ENCODE results near the gene POLDIP3. TPM values are rescaled to one million over a fixed set of nuclear protein-coding genes. Genes with fewer than 3 reads are reported as not detected.

POLDIP3 gene
- total RNA-seq, 1 experiment from 2014 or later = 67.6 TPM

- no peak overlapping the region for H3K27ac ChIP-seq (ENCODE audit: low read depth, low read length)
- ChIA-PET RAD21 (ENCODE audit: low non-redundant PET in 1 of 2, low total read pairs in 2 of 2, uncharacterized antibody in 2 of 2, unreplicated experiment in 2 of 2) (no interaction called here), CTCF (no interaction called here), POLR2A (interaction anchor here (1.8 kb wide), 1 partner anchor 10 kb away, joined by 3 read pairs; the partner anchor contains the start of gene CYB5R3)
- no peak overlapping the region for H3K4me2 ChIP-seq (ENCODE audit: low read length)
- H3K4me1 ChIP-seq (ENCODE audit: control insufficient read depth in 1 of 2, insufficient read depth in 2 of 2, low read length in 2 of 2) = peaks cover 14 to 48% of the 10 kb centered on the region in 2 experiments
- intact Hi-C loops (cut with micrococcal nuclease) = loop anchor here (10.0 kb wide), 1 partner anchor 225 kb away; no protein-coding TSS in a partner anchor
- H3K36me3 ChIP-seq (ENCODE audit: control insufficient read depth in 1 of 2, insufficient read depth in 2 of 2, low read length in 2 of 2) = no peaks in the 10 kb centered on the region
- no peak for DNase-seq (ENCODE audit: low read depth, low spot score)
- H3K9me3 ChIP-seq (ENCODE audit: control insufficient read depth in 1 of 2, insufficient read depth in 1 of 2, low read depth in 1 of 2, low read length in 2 of 2) = no peaks in the 10 kb centered on the region
- H3K9me2 ChIP-seq (ENCODE audit: insufficient read depth) = no peaks in the 10 kb centered on the region
- BruUV-seq (replicated peaks) = no TSS peak
- ATAC-seq = no peak
- TF ChIP-seq CEBPB (IDR thresholded peaks at IDR 0.05; ENCODE audit: low read depth) = no peak
- TF ChIP-seq POLR2A (IDR thresholded peaks at IDR 0.05; ENCODE audit: borderline replicate concordance, extremely low read depth, insufficient read depth, insufficient read length) = no peak
- TF ChIP-seq EGR1 (IDR thresholded peaks at IDR 0.05; ENCODE audit: low read depth) = no peak
- TF ChIP-seq POLR2AphosphoS5 (IDR thresholded peaks at IDR 0.05; ENCODE audit: low read depth, low read length) = no peak
- H3K27me3 ChIP-seq (ENCODE audit: insufficient read depth, low read length) = no peaks in the 10 kb centered on the region
- H2AFZ ChIP-seq (ENCODE audit: low read depth, low read length, poor library complexity, severe bottlenecking) = no peak overlapping the region
- H3K9ac ChIP-seq (ENCODE audit: low read length) = no peak overlapping the region
- no peaks in the 10 kb centered on the region for H4K20me1 ChIP-seq (ENCODE audit: insufficient read depth)
- no peak overlapping the region for H3K4me3 ChIP-seq (replicated peaks in 1 of 2; ENCODE audit: low read depth in 1 of 2, low read length in 2 of 2)
- peaks cover 60% of the 10 kb centered on the region for H3K79me2 ChIP-seq (ENCODE audit: insufficient read depth, low read length)
These were observed 25.0 kb upstream of the POLDIP3 start for GRCh38 chr22:42639541-42640241.

- Histone ChIP-seq H3K9me2 (ENCODE audit: insufficient read depth) (no peaks in the 10 kb centered on the region), H3K27ac (ENCODE audit: low read depth, low read length) (peak overlapping the region; percentile 1; the same call in 1 of the 2 replicates), H3K79me2 (ENCODE audit: insufficient read depth, low read length) (peaks cover 45% of the 10 kb centered on the region), H3K4me3 (replicated peaks in 1 of 2; ENCODE audit: low read depth in 1 of 2, low read length in 2 of 2) (no peak overlapping the region), H3K9me3 (ENCODE audit: control insufficient read depth in 1 of 2, insufficient read depth in 1 of 2, low read depth in 1 of 2, low read length in 2 of 2) (no peaks in the 10 kb centered on the region), H3K4me1 (ENCODE audit: control insufficient read depth in 1 of 2, insufficient read depth in 2 of 2, low read length in 2 of 2) (peaks cover 14 to 52% of the 10 kb centered on the region in 2 experiments), H3K27me3 (ENCODE audit: insufficient read depth, low read length) (no peaks in the 10 kb centered on the region), H3K36me3 (ENCODE audit: control insufficient read depth in 1 of 2, insufficient read depth in 2 of 2, low read length in 2 of 2) (0 out of 4 replicates have a peak, but pooled peaks cover 0 to 8% of the 10 kb centered on the region in 2 experiments), H3K4me2 (ENCODE audit: low read length) (no peak overlapping the region; the same call in 1 of the 2 replicates), H3K9ac (ENCODE audit: low read length) (peak overlapping the region; percentile 9; the same call in 1 of the 2 replicates), H4K20me1 (ENCODE audit: insufficient read depth) (no peaks in the 10 kb centered on the region), H2AFZ (ENCODE audit: low read depth, low read length, poor library complexity, severe bottlenecking) (no peak overlapping the region)
- RAD21 ChIA-PET (ENCODE audit: low non-redundant PET in 1 of 2, low total read pairs in 2 of 2, uncharacterized antibody in 2 of 2, unreplicated experiment in 2 of 2) = no interaction called here
- intact Hi-C loops (cut with micrococcal nuclease) = loop anchor here (10.0 kb wide), 1 partner anchor 227 kb away; no protein-coding TSS in a partner anchor
- POLR2A ChIA-PET = interaction anchor here (2.8 to 3.1 kb wide), 2 partner anchors 12 to 22 kb away, joined by 17 to 20 read pairs; partner anchors contain the start of genes CYB5R3 and POLDIP3
- DNase-seq (ENCODE audit: low read depth, low spot score) (no peak), ATAC-seq (no peak)
- TF ChIP-seq CTCF (IDR thresholded peaks at IDR 0.05 in 2 of 3, conservative IDR thresholded peaks at IDR 0.05 in 1 of 3; ENCODE audit: borderline replicate concordance in 1 of 3, insufficient read depth in 1 of 3, low read depth in 2 of 3, low read length in 2 of 3) = 0 out of 6 replicates have a peak, but pooled peaks of 2 of the 3 experiments have one; percentile 13 to 22
- TF ChIP-seq TCF7L2 (IDR thresholded peaks at IDR 0.05; ENCODE audit: borderline replicate concordance, extremely low read depth, insufficient read depth, insufficient read length) = no peak
- no TSS peak for BruUV-seq (replicated peaks)
- CTCF ChIA-PET = no interaction called here
These were observed 22.9 kb upstream of the POLDIP3 start for GRCh38 chr22:42637555-42637954.
